ENCODE data around the gene FASN.

- TF ChIP-seq CTCF (IDR thresholded peaks at IDR 0.05), result no peak
- no peak for TF ChIP-seq POLR2A (IDR thresholded peaks at IDR 0.05)
Measured at GRCh38 chr17:82121660-82122629, 23.9 kb upstream of the FASN start.

All from Peyer's patch (tissue), 4 donors.